Medulla oblongata (tissue), 1 donor: ENCODE results near the gene VWA1.
"Not testable (repeated sequence)": the region's sequence is repeated elsewhere in the genome, so short reads cannot be mapped to it uniquely, and the experiment has no call there.

Source experiments
- DNase-seq: peaks from one replicate; pipeline ENCODE4 v3.0.0-alpha.2; 2015; ENCODE audit errors: extremely low spot score

The VWA1 gene

GRCh38 chr1:1435106-1435903 lies at the start of gene VWA1:
Gene VWA1, plus strand, starts transcription at chr1:1435690. Its CDS starts 59 bp downstream, at chr1:1435749.
- peak; percentile 78 for DNase-seq

GRCh38 chr1:1385931-1386330 lies 49.6 kb upstream of the VWA1 start:
- no peak for DNase-seq

- DNase-seq, result no peak
Observed at GRCh38 chr1:1387098-1388077, 48.1 kb upstream of the VWA1 start.

GRCh38 chr1:1388078-1388472 lies 47.4 kb upstream of the VWA1 start:
- DNase-seq, result no peak

GRCh38 chr1:1390675-1391074 lies 44.8 kb upstream of the VWA1 start:
- DNase-seq, result no peak

GRCh38 chr1:1391225-1391624 lies 44.3 kb upstream of the VWA1 start:
- no peak for DNase-seq

GRCh38 chr1:1393014-1393413 lies 42.5 kb upstream of the VWA1 start:
- no peak for DNase-seq

GRCh38 chr1:1393428-1393827 lies 42.1 kb upstream of the VWA1 start:
- no peak for DNase-seq

GRCh38 chr1:1394116-1394515 lies 41.4 kb upstream of the VWA1 start:
- DNase-seq, result no peak

- no peak for DNase-seq
Observed at GRCh38 chr1:1395166-1395565, 40.3 kb upstream of the VWA1 start.

GRCh38 chr1:1397839-1398523 lies 37.5 kb upstream of the VWA1 start:
- no peak for DNase-seq

- no peak for DNase-seq
Observed at GRCh38 chr1:1398677-1399186, 36.8 kb upstream of the VWA1 start.

GRCh38 chr1:1399187-1399871 lies 36.2 kb upstream of the VWA1 start, which contains the start of gene CCNL2:
Gene CCNL2, minus strand, starts transcription at chr1:1399335. Its CDS starts 29 bp downstream, at chr1:1399306.
- peak; percentile 97 for DNase-seq

GRCh38 chr1:1399872-1400575 lies 35.5 kb upstream of the VWA1 start:
- no peak for DNase-seq

- DNase-seq, result no peak
Observed at GRCh38 chr1:1400576-1401456, 34.7 kb upstream of the VWA1 start.

GRCh38 chr1:1401457-1402010 lies 34.0 kb upstream of the VWA1 start:
- DNase-seq, result no peak

GRCh38 chr1:1402072-1402900 lies 33.2 kb upstream of the VWA1 start:
- DNase-seq, result no peak

GRCh38 chr1:1402901-1403392 lies 32.5 kb upstream of the VWA1 start:
- not testable (repeated sequence) for DNase-seq
